Tibial artery (tissue), 4 donors: Measurements from ENCODE around the gene PRRG2.

Experiments used
- DNase-seq, 2 donors: peaks; one replicate each; pipeline ENCODE4 v3.0.0-alpha.2; 2019
- H3K27ac ChIP-seq, 2 donors: fragments of 200-600 bp; sonication (generic) in 1 of 2; 1 replicate in 1 of 2; 2 replicates in 1 of 2; pipeline ENCODE4 v1.5.1; 2018 to 2019; ENCODE audit warnings: mild to moderate bottlenecking in 1 of 2
- H3K27me3 ChIP-seq, 2 donors: fragments of 200-600 bp; sonication (generic) in 1 of 2; one replicate each; pipeline versions ENCODE4 v1.5.1 to v1.6.0; 2016 to 2019
- H3K36me3 ChIP-seq, 3 donors: fragments of 200-600 bp; sonication (generic) in 2 of 3; one replicate each; pipeline ENCODE4 v1.5.1; 2016 to 2019; ENCODE audit warnings: mild to moderate bottlenecking in 2 of 3
- H3K4me1 ChIP-seq, 4 donors: fragments of 200-600 bp; sonication (generic) in 2 of 4; 1 replicate in 3 of 4; 2 replicates in 1 of 4; pipeline ENCODE4 v1.5.1; 2016 to 2019
- H3K4me3 ChIP-seq, 2 donors: fragments of 200-600 bp; sonication (generic) in 1 of 2; 1 replicate in 1 of 2; 2 replicates in 1 of 2; pipeline ENCODE4 v1.5.1; 2018 to 2019; ENCODE audit warnings: mild to moderate bottlenecking in 2 of 2
- H3K9me3 ChIP-seq, 3 donors: fragments of 200-600 bp; sonication (generic) in 1 of 3; one replicate each; pipeline ENCODE4 v1.5.1; 2016 to 2019
- intact Hi-C: fragments of 100-400 bp; cut with DNase I; formaldehyde crosslinking; loops from one replicate; pipeline ENCODE4 v1.15.0; 2023; ENCODE audit warnings: low total_unique reads
- TF ChIP-seq, protein P1 (sequence below), 2 experiments: fragments of 200-600 bp in 1 of 2; fragments of 450-650 bp in 1 of 2; IDR thresholded peaks; one replicate each; pipeline ENCODE4 v1.5.1; 2017 to 2019; ENCODE audit warnings: antibody characterized with exemption in 2 of 2, mild to moderate bottlenecking in 1 of 2, moderate library complexity in 1 of 2

Gene PRRG2

DNA sequence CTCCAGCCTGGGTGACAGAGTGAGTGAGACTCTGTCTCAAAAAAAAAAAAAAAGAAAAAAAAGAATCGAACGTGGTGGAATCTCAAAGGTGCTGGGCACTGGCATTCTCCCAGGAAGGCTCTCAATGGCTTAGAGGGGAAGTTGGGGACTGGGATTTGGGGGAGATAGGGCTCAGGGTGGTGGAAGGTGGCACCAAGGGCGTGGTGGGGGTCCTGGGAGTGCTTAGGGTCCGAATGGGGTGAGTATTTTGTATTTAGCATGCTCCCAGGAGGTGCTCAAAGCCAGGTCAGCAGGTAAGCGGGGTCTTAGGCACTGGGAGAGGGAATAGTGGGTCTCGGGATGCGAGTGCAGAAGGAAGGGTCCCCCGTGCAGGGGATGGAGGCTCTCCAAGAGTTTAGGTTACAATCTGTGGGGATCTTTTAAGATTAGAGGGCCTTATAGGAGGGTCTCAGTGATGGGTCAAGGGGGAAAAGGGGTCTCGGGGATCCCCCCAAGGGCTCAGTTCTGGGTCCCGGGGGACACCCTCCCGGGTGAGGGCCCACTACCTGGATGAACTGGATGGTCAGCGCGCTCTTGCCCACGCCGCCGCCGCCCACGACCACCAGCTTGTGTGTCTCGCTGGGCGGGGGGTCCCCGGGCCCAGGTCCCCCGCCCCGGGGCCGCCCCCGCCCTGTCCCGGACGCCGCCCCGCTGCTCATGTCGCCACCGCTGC lies 58.4 kb downstream of the PRRG2 start:
- Histone ChIP-seq H3K9me3 (no peaks in the 10 kb centered on the region), H3K27ac (peak overlapping the region; percentile 93 to 97), H3K36me3 (peaks cover 12 to 24% (median 22%) of the 10 kb centered on the region in 3 donors), H3K4me1 (peaks cover 5 to 53% (median 33%) of the 10 kb centered on the region in 4 donors), H3K4me3 (peak overlapping the region; percentile 92 to 99), H3K27me3 (no peaks in the 10 kb centered on the region)
- DNase-seq = peak in 1 of 2 donors; percentile 42
- TF ChIP-seq, protein P1, sequence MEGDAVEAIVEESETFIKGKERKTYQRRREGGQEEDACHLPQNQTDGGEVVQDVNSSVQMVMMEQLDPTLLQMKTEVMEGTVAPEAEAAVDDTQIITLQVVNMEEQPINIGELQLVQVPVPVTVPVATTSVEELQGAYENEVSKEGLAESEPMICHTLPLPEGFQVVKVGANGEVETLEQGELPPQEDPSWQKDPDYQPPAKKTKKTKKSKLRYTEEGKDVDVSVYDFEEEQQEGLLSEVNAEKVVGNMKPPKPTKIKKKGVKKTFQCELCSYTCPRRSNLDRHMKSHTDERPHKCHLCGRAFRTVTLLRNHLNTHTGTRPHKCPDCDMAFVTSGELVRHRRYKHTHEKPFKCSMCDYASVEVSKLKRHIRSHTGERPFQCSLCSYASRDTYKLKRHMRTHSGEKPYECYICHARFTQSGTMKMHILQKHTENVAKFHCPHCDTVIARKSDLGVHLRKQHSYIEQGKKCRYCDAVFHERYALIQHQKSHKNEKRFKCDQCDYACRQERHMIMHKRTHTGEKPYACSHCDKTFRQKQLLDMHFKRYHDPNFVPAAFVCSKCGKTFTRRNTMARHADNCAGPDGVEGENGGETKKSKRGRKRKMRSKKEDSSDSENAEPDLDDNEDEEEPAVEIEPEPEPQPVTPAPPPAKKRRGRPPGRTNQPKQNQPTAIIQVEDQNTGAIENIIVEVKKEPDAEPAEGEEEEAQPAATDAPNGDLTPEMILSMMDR (IDR thresholded peaks at IDR 0.05) = no peak
- intact Hi-C loops = no loop called here

DNA sequence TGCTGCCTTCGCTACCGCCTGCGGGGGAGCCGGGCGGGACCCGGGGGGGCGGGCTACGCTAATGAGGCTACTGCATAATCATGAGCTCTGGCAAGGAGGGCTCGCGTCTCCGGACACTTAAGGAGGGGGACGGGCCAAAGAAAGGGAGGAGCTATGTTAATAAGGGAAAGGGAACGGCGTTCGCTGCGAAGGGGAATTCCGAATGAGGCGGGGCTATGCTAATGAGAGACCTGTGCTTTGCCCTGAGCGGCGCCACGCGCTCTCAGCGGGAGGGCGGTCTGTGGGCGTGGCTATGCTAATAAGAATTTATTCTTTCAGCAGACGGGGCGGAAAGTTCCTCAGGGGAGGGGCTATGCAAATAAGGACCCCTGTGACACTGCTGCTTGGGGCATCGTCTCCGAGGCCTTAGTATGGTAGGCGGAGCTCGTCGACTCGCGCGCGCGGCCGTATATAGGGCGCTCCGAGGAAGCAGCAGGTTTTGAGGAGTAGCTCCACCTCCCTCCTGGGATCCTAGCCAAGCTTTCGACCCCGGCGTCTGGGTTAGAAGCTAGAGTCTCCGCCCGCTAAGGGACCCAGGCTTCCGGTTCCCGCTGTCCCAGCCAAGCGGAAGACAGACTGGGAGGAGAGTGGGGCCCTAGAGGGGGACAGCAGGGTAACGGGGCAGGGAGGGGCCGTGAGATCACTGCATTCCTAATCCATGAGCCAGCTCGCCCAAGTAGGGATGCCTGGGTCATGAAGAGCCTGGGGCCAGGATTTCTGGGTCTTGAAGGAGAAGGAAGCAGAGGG lies 59.2 kb downstream of the PRRG2 start, which contains the start of gene RRAS:
RRAS (minus strand) TSS at position 31 of the 786 bp plus-strand sequence. CDS start 45 bp downstream, outside the sequence.
- no peaks in the 10 kb centered on the region for H3K9me3 ChIP-seq
- intact Hi-C loops = no loop called here
- TF ChIP-seq, protein P1 (IDR thresholded peaks at IDR 0.05) = no peak
- peak within 1 kb of the TSS; percentile 92 to 99 for H3K4me3 ChIP-seq
- H3K27me3 ChIP-seq = no peaks in the 10 kb centered on the region
- DNase-seq = peak; percentile 100
- H3K27ac ChIP-seq = peak within 1 kb of the TSS; percentile 93 to 97
- H3K4me1 ChIP-seq = peaks cover 5 to 59% (median 40%) of the 10 kb centered on the region in 4 donors
- peaks cover 8 to 23% (median 16%) of the 10 kb centered on the region in 3 donors for H3K36me3 ChIP-seq
